Measurements from ENCODE around the gene ANKS1B. TPM values are rescaled to one million over a fixed set of nuclear protein-coding genes. Genes with fewer than 3 reads are reported as not detected.

The ANKS1B gene
- total and polyA plus RNA-seq, 10 of the 15 experiments (the other 5 are each of a cell fraction or from before 2014, with no cell fraction given) = 0.16 to 1.3 (median 0.82) TPM; not detected in 7

DNA sequence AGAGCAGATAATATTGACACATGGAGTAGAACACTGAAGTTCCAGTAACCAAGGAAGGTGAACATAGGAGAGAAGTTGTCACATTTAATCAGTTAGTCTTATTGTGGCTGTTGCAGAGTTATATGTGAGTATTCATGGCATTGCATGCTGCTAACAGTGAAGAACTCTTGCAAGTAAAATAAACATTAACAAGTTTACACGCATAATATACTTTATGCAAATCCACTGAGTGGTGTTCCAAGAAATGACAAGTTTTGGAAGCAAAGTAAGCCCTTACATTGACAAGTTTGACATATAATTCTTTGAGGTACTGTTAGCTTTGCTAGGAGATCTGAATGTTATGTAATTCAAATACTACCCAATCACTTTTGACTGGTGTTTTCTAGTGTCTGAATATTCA, 125.6 kb downstream of the ANKS1B start:
- Histone ChIP-seq H3K27ac (ENCODE audit: control insufficient read depth, insufficient read depth) (no peak overlapping the region), H3K4me3 (no peak overlapping the region), H3K36me3 (ENCODE audit: control insufficient read depth in 2 of 2, insufficient read depth in 2 of 2, low read length in 1 of 2) (no peaks in the 10 kb centered on the region), H4K20me1 (ENCODE audit: control insufficient read depth, insufficient read depth) (no peaks in the 10 kb centered on the region), H2AFZ (ENCODE audit: control insufficient read depth, low read depth, low read length) (no peak overlapping the region), H3K27me3 (replicated peaks in 1 of 2; ENCODE audit: control insufficient read depth in 2 of 2, insufficient read depth in 2 of 2, low read length in 1 of 2) (no peaks in the 10 kb centered on the region), H3K79me2 (ENCODE audit: control insufficient read depth, insufficient read depth, low read length) (no peaks in the 10 kb centered on the region), H3K9me3 (replicated peaks; ENCODE audit: control insufficient read depth, insufficient read depth, low read length) (no peaks in the 10 kb centered on the region), H3K4me1 (ENCODE audit: control insufficient read depth, insufficient read depth, low read length) (no peaks in the 10 kb centered on the region), H3K9ac (ENCODE audit: control insufficient read depth, insufficient read depth, low read length) (no peak overlapping the region), H3K4me2 (ENCODE audit: control insufficient read depth, insufficient read depth) (no peak overlapping the region)
- ATAC-seq = no peak
- WGBS (ENCODE audit: insufficient coverage, insufficient replicate concordance, low lambda C conversion rate, missing lambda C conversion rate) = 5% methylated on average over 1 of the region's 1 CpG
- SMC1A ChIA-PET (ENCODE audit: uncharacterized antibody, unreplicated experiment) = interaction anchor here (0.6 kb wide), 1 partner anchor 202 kb away, joined by 3 read pairs; no protein-coding TSS in a partner anchor
- no peak for DNase-seq (ENCODE audit: low read depth, low spot score)
- intact Hi-C loops (cut with micrococcal nuclease; ENCODE audit: unreplicated experiment) (no loop called here), in situ Hi-C loops (cut with MboI) (no loop called here)
- FAIRE-seq = no peak
- CTCF ChIA-PET = no interaction called here
- TF ChIP-seq BMI1 (IDR thresholded peaks at IDR 0.05; ENCODE audit: borderline replicate concordance) = no peak
- TF ChIP-seq ASH2L (IDR thresholded peaks at IDR 0.05; ENCODE audit: borderline replicate concordance, low read depth) = no peak
- no peak for TF ChIP-seq GATAD2B (conservative IDR thresholded peaks at IDR 0.05; ENCODE audit: low read depth)
- TF ChIP-seq CREM (IDR thresholded peaks at IDR 0.05; ENCODE audit: low read depth) = no peak
- TF ChIP-seq, protein P1, sequence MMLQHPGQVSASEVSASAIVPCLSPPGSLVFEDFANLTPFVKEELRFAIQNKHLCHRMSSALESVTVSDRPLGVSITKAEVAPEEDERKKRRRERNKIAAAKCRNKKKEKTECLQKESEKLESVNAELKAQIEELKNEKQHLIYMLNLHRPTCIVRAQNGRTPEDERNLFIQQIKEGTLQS (IDR thresholded peaks at IDR 0.05; ENCODE audit: borderline replicate concordance, extremely low read depth, low read depth, low read length) = no peak
- TF ChIP-seq, protein P2, sequence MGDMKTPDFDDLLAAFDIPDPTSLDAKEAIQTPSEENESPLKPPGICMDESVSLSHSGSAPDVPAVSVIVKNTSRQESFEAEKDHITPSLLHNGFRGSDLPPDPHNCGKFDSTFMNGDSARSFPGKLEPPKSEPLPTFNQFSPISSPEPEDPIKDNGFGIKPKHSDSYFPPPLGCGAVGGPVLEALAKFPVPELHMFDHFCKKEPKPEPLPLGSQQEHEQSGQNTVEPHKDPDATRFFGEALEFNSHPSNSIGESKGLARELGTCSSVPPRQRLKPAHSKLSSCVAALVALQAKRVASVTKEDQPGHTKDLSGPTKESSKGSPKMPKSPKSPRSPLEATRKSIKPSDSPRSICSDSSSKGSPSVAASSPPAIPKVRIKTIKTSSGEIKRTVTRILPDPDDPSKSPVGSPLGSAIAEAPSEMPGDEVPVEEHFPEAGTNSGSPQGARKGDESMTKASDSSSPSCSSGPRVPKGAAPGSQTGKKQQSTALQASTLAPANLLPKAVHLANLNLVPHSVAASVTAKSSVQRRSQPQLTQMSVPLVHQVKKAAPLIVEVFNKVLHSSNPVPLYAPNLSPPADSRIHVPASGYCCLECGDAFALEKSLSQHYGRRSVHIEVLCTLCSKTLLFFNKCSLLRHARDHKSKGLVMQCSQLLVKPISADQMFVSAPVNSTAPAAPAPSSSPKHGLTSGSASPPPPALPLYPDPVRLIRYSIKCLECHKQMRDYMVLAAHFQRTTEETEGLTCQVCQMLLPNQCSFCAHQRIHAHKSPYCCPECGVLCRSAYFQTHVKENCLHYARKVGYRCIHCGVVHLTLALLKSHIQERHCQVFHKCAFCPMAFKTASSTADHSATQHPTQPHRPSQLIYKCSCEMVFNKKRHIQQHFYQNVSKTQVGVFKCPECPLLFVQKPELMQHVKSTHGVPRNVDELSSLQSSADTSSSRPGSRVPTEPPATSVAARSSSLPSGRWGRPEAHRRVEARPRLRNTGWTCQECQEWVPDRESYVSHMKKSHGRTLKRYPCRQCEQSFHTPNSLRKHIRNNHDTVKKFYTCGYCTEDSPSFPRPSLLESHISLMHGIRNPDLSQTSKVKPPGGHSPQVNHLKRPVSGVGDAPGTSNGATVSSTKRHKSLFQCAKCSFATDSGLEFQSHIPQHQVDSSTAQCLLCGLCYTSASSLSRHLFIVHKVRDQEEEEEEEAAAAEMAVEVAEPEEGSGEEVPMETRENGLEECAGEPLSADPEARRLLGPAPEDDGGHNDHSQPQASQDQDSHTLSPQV (IDR thresholded peaks at IDR 0.05) = no peak
- no peak for TF ChIP-seq BCL11A (IDR thresholded peaks at IDR 0.05; ENCODE audit: low read depth, low read length)
- BruUV-seq (replicated peaks) = no TSS peak
- RAD21 ChIA-PET (ENCODE audit: unreplicated experiment) = no interaction called here
- POLR2A ChIA-PET = no interaction called here
